Measurements from ENCODE around the gene ETV6. TPM values are rescaled to one million over a fixed set of nuclear protein-coding genes. Genes with fewer than 3 reads are reported as not detected.

ETV6 gene
- total and polyA plus RNA-seq, 2 of the 8 experiments (the other 6 are each of a cell fraction or from before 2014, with no cell fraction given), result 5.5 to 23.9 TPM

DNA sequence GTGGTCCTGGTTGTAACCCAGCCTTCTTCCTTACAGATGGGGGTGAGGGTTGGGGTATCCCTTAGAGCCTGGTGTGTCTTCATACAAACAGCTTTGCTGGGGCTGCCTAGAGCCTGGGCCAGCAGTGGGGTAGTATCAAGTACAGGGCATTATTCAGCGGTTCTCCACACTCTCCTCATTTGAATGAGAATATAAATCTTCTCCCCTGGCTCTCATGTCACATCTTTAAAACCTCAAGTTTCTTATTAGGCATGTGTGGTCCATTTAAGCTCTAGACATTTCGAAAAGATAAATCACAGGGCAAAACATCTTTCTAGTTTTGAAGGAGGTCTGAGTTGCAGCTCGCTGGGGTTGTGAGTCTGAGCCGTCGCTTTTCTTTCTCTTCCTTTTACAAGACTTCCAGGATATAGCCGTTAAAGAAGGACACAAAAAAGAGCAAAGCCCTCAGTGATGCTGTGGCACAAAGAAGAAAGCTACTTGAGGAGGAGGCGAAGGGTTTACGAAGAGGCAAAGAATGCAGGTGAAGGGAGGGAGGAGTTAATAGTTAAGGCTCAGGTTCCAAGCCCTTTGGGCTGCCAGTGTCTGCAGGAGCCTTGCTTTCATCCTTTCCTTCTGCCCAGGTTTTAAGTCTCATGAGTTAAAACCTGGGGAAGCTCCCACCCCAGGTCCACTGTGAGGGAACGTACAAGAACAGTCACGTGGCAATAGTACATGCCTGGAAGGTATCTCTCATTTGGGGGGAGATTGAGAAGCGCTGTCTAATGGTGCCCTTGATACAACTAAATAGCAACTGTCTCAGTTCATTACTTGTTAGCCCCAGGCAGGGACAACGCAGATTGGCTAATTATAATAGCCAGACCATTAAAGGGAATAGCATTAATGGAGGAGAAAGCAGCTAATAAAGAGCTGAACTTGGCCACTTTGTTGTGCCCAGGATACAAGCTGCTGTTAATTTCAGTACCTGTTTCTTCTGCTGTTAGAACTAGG lies 94.2 kb downstream of the ETV6 start:
- H3K36me3 ChIP-seq (ENCODE audit: control insufficient read depth in 2 of 4, insufficient read depth in 4 of 4, low read length in 3 of 4), result no peaks in the 10 kb centered on the region
- ChIA-PET POLR2A (ENCODE audit: partially characterized antibody) (interaction anchor here (0.7 to 2.1 kb wide), 10 partner anchors 8 to 139 kb away, joined by 3 to 7 read pairs (median 3); no protein-coding TSS in a partner anchor), CTCF (ENCODE audit: partially characterized antibody) (interaction anchor here (0.6 to 3.6 kb wide), 14 partner anchors 9 to 293 kb away, joined by 3 to 22 read pairs (median 3); no protein-coding TSS in a partner anchor)
- H2BK12ac ChIP-seq (ENCODE audit: low read depth, low read length), result 0 out of 2 replicates have a peak overlapping the region, but pooled peaks have one; percentile 14
- H4K5ac ChIP-seq (ENCODE audit: insufficient read length, low read depth, low read length), result no peak overlapping the region
- no peak overlapping the region for H2AK5ac ChIP-seq (ENCODE audit: low read depth, low read length)
- H4K91ac ChIP-seq (replicated peaks; ENCODE audit: insufficient read length, low read length), result no peak overlapping the region
- peak overlapping the region; percentile 36 to 57 for H3K4me2 ChIP-seq (ENCODE audit: insufficient read depth in 1 of 2, low read depth in 2 of 2, low read length in 2 of 2)
- 0 out of 2 replicates have a peak overlapping the region, but pooled peaks have one; percentile 20 for H2BK5ac ChIP-seq (ENCODE audit: low read depth, low read length)
- no peak overlapping the region for H3K14ac ChIP-seq (ENCODE audit: insufficient read length)
- TF ChIP-seq RNF2 (IDR thresholded peaks at IDR 0.05; ENCODE audit: borderline replicate concordance, low read depth, low read length, missing control alignments, poor library complexity, severe bottlenecking), result no peak
- peak; percentile 51 for TF ChIP-seq ASH2L (IDR thresholded peaks at IDR 0.05; ENCODE audit: low read length)
- TF ChIP-seq RAD21 (IDR thresholded peaks at IDR 0.05 in 1 of 2, conservative IDR thresholded peaks at IDR 0.05 in 1 of 2; ENCODE audit: low read depth in 2 of 2, low read length in 2 of 2), result peak in 1 of 2 experiments; percentile 16; a peak in 1 of 4 replicates
- no peak for TF ChIP-seq SAP30 (IDR thresholded peaks at IDR 0.05; ENCODE audit: insufficient read depth, insufficient replicate concordance, low read length)
- peak; percentile 66 for TF ChIP-seq TEAD4 (IDR thresholded peaks at IDR 0.05; ENCODE audit: low read depth, low read length)
- H3K9me3 ChIP-seq (ENCODE audit: insufficient read depth in 2 of 2, low read depth in 1 of 2, low read length in 1 of 2), result no peaks in the 10 kb centered on the region
- H3K4ac ChIP-seq (replicated peaks; ENCODE audit: insufficient read length, low read depth, low read length), result no peak overlapping the region
- no peak overlapping the region for H3K27ac ChIP-seq (ENCODE audit: low read depth, low read length)
- H2AFZ ChIP-seq (ENCODE audit: low read length), result no peak overlapping the region
- H3K18ac ChIP-seq (ENCODE audit: extremely low read depth, low read length), result 0 out of 2 replicates have a peak overlapping the region, but pooled peaks have one; percentile 39
- no peak overlapping the region for H4K8ac ChIP-seq (ENCODE audit: extremely low read depth, insufficient read depth, low read length)
- WGBS, 2 experiments (ENCODE audit: extremely low coverage in 1 of 2, insufficient coverage in 1 of 2, insufficient read length in 1 of 2, insufficient replicate concordance in 2 of 2, low coverage in 1 of 2, low lambda C conversion rate in 2 of 2, missing lambda C conversion rate in 1 of 2), result 30% methylated on average over 12 of the region's 12 CpGs; no CpG with 5 or more reads in 1 of the 2 experiments
- H3K79me2 ChIP-seq (ENCODE audit: control insufficient read depth in 1 of 2, insufficient read depth in 2 of 2, low read length in 2 of 2), result peaks cover 0 to 14% of the 10 kb centered on the region in 2 experiments; a peak in 3 of 4 replicates
- H2BK20ac ChIP-seq (ENCODE audit: low read length), result peak overlapping the region; percentile 67
- H3K79me1 ChIP-seq (ENCODE audit: low read depth, low read length), result no peaks in the 10 kb centered on the region; the same call in 1 of the 2 replicates
- no peaks in the 10 kb centered on the region for H3K27me3 ChIP-seq (replicated peaks in 1 of 4; ENCODE audit: control insufficient read depth in 3 of 4, extremely low read depth in 1 of 4, insufficient read depth in 3 of 4, low read length in 3 of 4)
- peak; percentile 78 for FAIRE-seq
- H3K56ac ChIP-seq (replicated peaks; ENCODE audit: insufficient read length, low read depth, low read length), result no peak overlapping the region
- H3K4me1 ChIP-seq (replicated peaks in 1 of 4; ENCODE audit: control insufficient read depth in 3 of 4, insufficient read depth in 4 of 4, low read length in 3 of 4), result peaks cover 12 to 26% (median 15%) of the 10 kb centered on the region in 4 experiments; a peak in 5 of 7 replicates
- no peak overlapping the region for H3K23ac ChIP-seq (ENCODE audit: insufficient read length)
- H3K23me2 ChIP-seq (ENCODE audit: low read depth, low read length), result no peaks in the 10 kb centered on the region
- H2BK120ac ChIP-seq (replicated peaks; ENCODE audit: low read depth, low read length), result no peak overlapping the region
- no peak overlapping the region for H2BK15ac ChIP-seq (ENCODE audit: low read length)
- DNase-seq (ENCODE audit: low read depth in 1 of 2, low spot score in 2 of 2), result no peak
- H3K9ac ChIP-seq (replicated peaks in 1 of 4; ENCODE audit: extremely low read depth in 1 of 4, low read depth in 3 of 4, low read length in 3 of 4), result no peak overlapping the region; a peak in 1 of 7 replicates
- peak overlapping the region in 2 of 4 experiments; percentile 15 to 17; a peak in 2 of 8 replicates for H3K4me3 ChIP-seq (ENCODE audit: extremely low read depth in 1 of 4, insufficient read depth in 2 of 4, low read depth in 3 of 4, low read length in 4 of 4)
- no peaks in the 10 kb centered on the region for H4K20me1 ChIP-seq (replicated peaks in 1 of 2; ENCODE audit: control insufficient read depth in 1 of 2, insufficient read depth in 2 of 2, low read length in 2 of 2)

Data from H1 (cell line).